Thyroid gland (tissue), 4 donors: ENCODE results near the gene MINDY4. TPM values are rescaled to one million over a fixed set of nuclear protein-coding genes. Genes with fewer than 3 reads are reported as not detected.

Experiments used
- DNase-seq, 2 donors: peaks; one replicate each; pipeline ENCODE4 v3.0.0-alpha.2; 2019
- H3K27ac ChIP-seq, 3 donors: fragments of 200-600 bp; sonication (generic); 1 replicate in 2 of 3; 2 replicates in 1 of 3; pipeline ENCODE4 v1.5.1; 2016 to 2019; ENCODE audit warnings: mild to moderate bottlenecking in 1 of 3, moderate library complexity in 1 of 3
- H3K27me3 ChIP-seq: fragments of 200-600 bp; sonication (generic); one replicate; pipeline ENCODE4 v1.5.1; 2019
- H3K36me3 ChIP-seq, 2 donors: fragments of 200-600 bp; sonication (generic); one replicate each; pipeline ENCODE4 v1.5.1; 2016 to 2019
- H3K4me1 ChIP-seq, 2 donors: fragments of 200-600 bp; sonication (generic); one replicate each; pipeline ENCODE4 v1.5.1; 2017 to 2019
- H3K4me3 ChIP-seq, 3 donors: fragments of 200-600 bp; sonication (generic); replicated peaks in 1 of 3; 1 replicate in 2 of 3; 2 replicates in 1 of 3; pipeline ENCODE4 v1.5.1; 2016; ENCODE audit warnings: mild to moderate bottlenecking in 1 of 3
- H3K9me3 ChIP-seq: fragments of 200-600 bp; sonication (generic); one replicate; pipeline ENCODE4 v1.5.1; 2017
- CTCF ChIP-seq, 6 experiments: fragments of 200-600 bp in 3 of 6; fragments of 450-650 bp in 3 of 6; sonication (generic) in 3 of 6; IDR thresholded peaks; one replicate each; pipeline ENCODE4 v1.5.1; 2016 to 2019; ENCODE audit warnings: antibody characterized with exemption in 6 of 6, mild to moderate bottlenecking in 2 of 6, inconsistent platforms in 1 of 6, moderate library complexity in 1 of 6
- POLR2A ChIP-seq, 2 donors: fragments of 450-650 bp; IDR thresholded peaks; one replicate each; pipeline ENCODE4 v1.6.1; 2017; ENCODE audit warnings: antibody characterized with exemption in 2 of 2, mild to moderate bottlenecking in 2 of 2, moderate library complexity in 1 of 2
- WGBS, 2 donors: methylation state at CpG; one replicate each; pipeline ENCODE4 v1.1.5; 2017; 5-methylcytosine and 5-hydroxymethylcytosine counted together
- intact Hi-C: fragments of 100-400 bp; cut with DNase I; formaldehyde crosslinking; loops from one replicate; pipeline ENCODE4 v1.15.1; 2023
- total RNA-seq, 4 donors: library from RNA; depleted of rRNA; stranded (reverse); fragments of >200 nt; gene quantifications; one replicate each; pipeline ENCODE4 v1.2.3, GENCODE V29; 2016

Gene MINDY4
- total RNA-seq, 4 donors from 2014 or later, result 17.9 to 33.2 (median 29.7) TPM

GRCh38 chr7:30741289-30741688, 29.9 kb upstream of the MINDY4 start:
- TF ChIP-seq POLR2A (IDR thresholded peaks at IDR 0.05), result no peak
- TF ChIP-seq CTCF (IDR thresholded peaks at IDR 0.05), result no peak
- Histone ChIP-seq H3K4me1 (peaks cover 0 to 4% of the 10 kb centered on the region in 2 donors), H3K4me3 (no peak overlapping the region), H3K27me3 (no peaks in the 10 kb centered on the region), H3K36me3 (no peaks in the 10 kb centered on the region), H3K27ac (no peak overlapping the region), H3K9me3 (no peaks in the 10 kb centered on the region)
- intact Hi-C loops, result no loop called here
- DNase-seq, result no peak
- WGBS, 2 donors, result 93 to 100% methylated on average over 6 to 8 of the region's 8 CpGs

GRCh38 chr7:30743371-30744074, 27.7 kb upstream of the MINDY4 start:
- Histone ChIP-seq H3K27me3 (no peaks in the 10 kb centered on the region), H3K36me3 (no peaks in the 10 kb centered on the region), H3K27ac (no peak overlapping the region), H3K4me3 (no peak overlapping the region), H3K4me1 (peaks cover 0 to 4% of the 10 kb centered on the region in 2 donors), H3K9me3 (no peaks in the 10 kb centered on the region)
- WGBS, 2 donors, result 60 to 61% methylated on average over 8 of the region's 8 CpGs
- intact Hi-C loops, result no loop called here
- DNase-seq, result no peak
- TF ChIP-seq CTCF (IDR thresholded peaks at IDR 0.05), result no peak
- no peak for TF ChIP-seq POLR2A (IDR thresholded peaks at IDR 0.05)

- TF ChIP-seq POLR2A (IDR thresholded peaks at IDR 0.05) (no peak), CTCF (IDR thresholded peaks at IDR 0.05) (no peak)
- H3K4me1 ChIP-seq, result peaks cover 0 to 4% of the 10 kb centered on the region in 2 donors
- H3K27me3 ChIP-seq, result no peaks in the 10 kb centered on the region
- H3K4me3 ChIP-seq, result no peak overlapping the region
- 89 to 91% methylated on average over 12 of the region's 12 CpGs for WGBS, 2 donors
- H3K36me3 ChIP-seq, result no peaks in the 10 kb centered on the region
- intact Hi-C loops, result no loop called here
- no peak overlapping the region for H3K27ac ChIP-seq
- DNase-seq, result no peak
- no peaks in the 10 kb centered on the region for H3K9me3 ChIP-seq
Observed at GRCh38 chr7:30744075-30744417, 27.2 kb upstream of the MINDY4 start.

GRCh38 chr7:30745261-30745941, 25.8 kb upstream of the MINDY4 start:
- no peaks in the 10 kb centered on the region for H3K9me3 ChIP-seq
- TF ChIP-seq CTCF (IDR thresholded peaks at IDR 0.05), result no peak
- no peak for TF ChIP-seq POLR2A (IDR thresholded peaks at IDR 0.05)
- no peaks in the 10 kb centered on the region for H3K4me1 ChIP-seq
- intact Hi-C loops, result no loop called here
- H3K36me3 ChIP-seq, result no peaks in the 10 kb centered on the region
- 74 to 77% methylated on average over 6 of the region's 6 CpGs for WGBS, 2 donors
- no peak overlapping the region for H3K4me3 ChIP-seq
- no peak overlapping the region for H3K27ac ChIP-seq
- DNase-seq, result no peak
- H3K27me3 ChIP-seq, result no peaks in the 10 kb centered on the region

GRCh38 chr7:30750010-30750409, 21.2 kb upstream of the MINDY4 start:
- no peaks in the 10 kb centered on the region for H3K36me3 ChIP-seq
- H3K9me3 ChIP-seq, result no peaks in the 10 kb centered on the region
- H3K4me3 ChIP-seq, result no peak overlapping the region
- no peak for DNase-seq
- 87 to 89% methylated on average over 2 of the region's 2 CpGs for WGBS, 2 donors
- H3K27me3 ChIP-seq, result no peaks in the 10 kb centered on the region
- TF ChIP-seq CTCF (IDR thresholded peaks at IDR 0.05), result no peak
- TF ChIP-seq POLR2A (IDR thresholded peaks at IDR 0.05), result no peak
- H3K4me1 ChIP-seq, result peaks cover 0 to 15% of the 10 kb centered on the region in 2 donors
- intact Hi-C loops, result no loop called here
- H3K27ac ChIP-seq, result peak overlapping the region in 1 of 3 donors; percentile 44
